ENCODE measurements around the gene TFF1. TPM values are rescaled to one million over a fixed set of nuclear protein-coding genes. Genes with fewer than 3 reads are reported as not detected.
A peak's percentile ranks its signal among the peaks of the same experiment; 100 is the strongest.
"Not testable (repeated sequence)": the region's sequence is repeated elsewhere in the genome, so short reads cannot be mapped to it uniquely, and the experiment has no call there.

TFF1 gene
- total RNA-seq, result not detected

DNA sequence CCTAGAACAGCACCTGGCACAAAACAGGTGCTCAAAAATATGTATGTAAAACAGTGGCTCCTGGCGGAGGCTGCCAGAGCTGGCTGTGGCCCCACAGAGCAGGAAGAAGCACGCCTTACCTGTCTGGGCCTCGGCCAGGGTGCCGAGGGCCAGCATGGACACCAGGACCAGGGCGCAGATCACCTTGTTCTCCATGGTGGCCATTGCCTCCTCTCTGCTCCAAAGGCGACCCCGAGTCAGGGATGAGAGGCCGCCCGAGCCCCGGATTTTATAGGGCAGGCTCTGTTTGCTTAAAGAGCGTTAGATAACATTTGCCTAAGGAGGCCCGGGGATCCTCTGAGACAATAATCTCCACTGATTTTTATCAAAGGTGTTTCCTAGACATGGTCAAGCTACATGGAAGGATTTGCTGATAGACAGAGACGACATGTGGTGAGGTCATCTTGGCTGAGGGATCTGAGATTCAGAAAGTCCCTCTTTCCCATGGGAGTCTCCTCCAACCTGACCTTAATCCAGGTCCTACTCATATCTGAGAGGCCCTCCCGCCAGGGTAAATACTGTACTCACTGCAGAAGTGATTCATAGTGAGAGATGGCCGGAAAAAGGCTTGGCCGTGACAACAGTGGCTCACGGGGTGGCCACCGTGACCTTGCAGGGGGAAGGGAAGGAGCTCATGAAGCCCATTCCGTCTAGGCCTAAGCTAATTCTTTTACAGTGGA is at the start of gene TFF1:
TSS of gene TFF1 (minus strand) at position 244 of the 719 bp plus-strand sequence. CDS start at position 204, 40 bp downstream.
- Mint-ChIP-seq H3K27ac (no peak within 1 kb of the TSS), H3K4me3 (no peak within 1 kb of the TSS), H3K4me1 (peaks cover 15% of the 10 kb centered on the region), H3K36me3 (peaks cover 10% of the 10 kb centered on the region), H3K9me3 (no peaks in the 10 kb centered on the region), H3K27me3 (no peaks in the 10 kb centered on the region)
- DNase-seq, result no peak

DNA sequence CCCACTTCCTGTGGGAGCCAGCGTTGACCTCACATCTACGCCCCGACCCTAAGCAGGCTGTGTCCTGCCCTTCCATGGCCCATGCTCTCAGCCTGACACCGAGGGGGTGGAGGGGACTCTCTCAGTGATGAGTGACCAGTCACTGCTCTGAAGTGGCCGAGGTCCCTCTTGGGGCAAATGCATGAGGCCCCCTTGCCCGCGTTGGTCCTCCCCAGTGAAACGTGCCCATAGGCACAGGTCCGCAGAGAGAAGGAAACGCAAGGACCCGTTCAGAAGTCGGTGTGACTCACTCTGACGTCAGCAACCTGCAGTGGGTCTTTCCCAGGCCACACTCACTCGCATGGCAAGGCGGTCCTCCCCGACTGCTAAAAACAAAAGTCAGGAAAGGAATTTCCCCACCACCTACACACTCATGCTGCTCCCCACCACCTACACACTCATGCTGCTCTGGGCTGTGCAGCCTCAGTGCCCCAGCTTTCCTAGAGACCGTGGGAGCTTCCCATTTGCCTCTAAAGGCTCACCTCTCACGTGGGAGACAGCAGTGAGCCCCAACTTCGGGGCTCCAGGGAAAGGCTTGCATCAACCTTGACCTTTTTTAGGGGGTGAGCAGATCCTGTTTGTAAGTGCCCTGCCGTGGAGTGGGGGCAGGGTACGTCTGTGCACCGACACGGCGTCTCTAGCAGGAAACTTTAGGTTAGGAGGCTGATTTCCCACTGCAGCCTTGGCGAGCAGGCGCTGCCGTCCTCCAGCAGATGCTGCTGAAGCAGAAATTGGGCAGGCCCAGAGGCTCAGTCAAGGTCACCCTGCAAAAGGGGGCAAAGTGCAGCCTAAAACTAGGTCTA is 48.8 kb upstream of the TFF1 start:
- DNase-seq, result peak; percentile 92
- H3K4me1 Mint-ChIP-seq, result peaks cover 64% of the 10 kb centered on the region
- H3K27me3 Mint-ChIP-seq, result no peaks in the 10 kb centered on the region
- H3K9me3 Mint-ChIP-seq, result peaks cover 10% of the 10 kb centered on the region
- H3K4me3 Mint-ChIP-seq, result peak overlapping the region; percentile 59
- H3K36me3 Mint-ChIP-seq, result peaks cover 65% of the 10 kb centered on the region
- H3K27ac Mint-ChIP-seq, result peak overlapping the region; percentile 99

DNA sequence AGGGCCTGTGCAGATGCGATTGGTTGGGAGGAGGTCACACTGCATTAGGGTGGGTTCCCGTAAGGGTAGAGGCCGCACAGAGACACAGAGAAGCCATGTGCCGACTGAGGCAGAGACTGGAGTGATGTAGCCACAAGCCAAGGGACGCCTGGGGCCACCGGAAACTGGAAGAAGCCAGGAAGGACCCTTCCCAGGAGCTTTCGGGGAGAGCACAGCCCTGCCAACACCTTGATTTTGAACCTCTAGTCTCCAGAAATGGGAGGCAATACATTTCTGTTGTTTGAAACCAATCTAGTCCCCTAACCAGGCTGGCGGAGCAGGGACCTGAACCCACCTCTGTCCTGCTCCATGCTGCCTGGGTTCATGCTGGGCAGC is 48.2 kb upstream of the TFF1 start:
- H3K4me1 Mint-ChIP-seq, result peaks cover 63% of the 10 kb centered on the region

DNA sequence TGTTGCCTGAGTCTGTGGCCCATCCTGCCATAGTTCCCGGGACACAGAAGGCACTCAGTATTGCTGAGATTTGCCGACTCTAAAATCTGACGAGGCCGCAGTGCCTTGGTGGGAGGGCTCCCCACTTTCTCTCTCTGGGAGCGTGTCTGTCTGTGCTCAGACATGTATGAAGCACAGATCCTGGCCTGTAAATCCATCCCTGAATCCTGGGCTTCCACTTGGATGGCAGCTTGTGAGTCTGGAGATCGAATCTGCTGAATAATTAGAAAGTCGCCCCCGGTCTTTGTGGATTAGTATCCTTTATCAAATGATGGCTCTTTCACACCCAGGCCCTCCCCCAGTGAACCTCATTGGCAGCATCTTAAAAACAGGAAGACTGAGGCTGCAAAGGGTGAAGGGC is 47.7 kb upstream of the TFF1 start:
- Mint-ChIP-seq H3K36me3 (peaks cover 65% of the 10 kb centered on the region), H3K27me3 (no peaks in the 10 kb centered on the region), H3K9me3 (peaks cover 3% of the 10 kb centered on the region), H3K4me1 (peaks cover 62% of the 10 kb centered on the region), H3K4me3 (peak overlapping the region; percentile 26), H3K27ac (peak overlapping the region; percentile 99)
- DNase-seq, result no peak

More for the DNA sequence above, 48.2 kb upstream of the TFF1 start:
- no peak for DNase-seq
- Mint-ChIP-seq H3K36me3 (peaks cover 65% of the 10 kb centered on the region), H3K9me3 (peaks cover 7% of the 10 kb centered on the region), H3K27ac (peak overlapping the region; percentile 99), H3K4me3 (peak overlapping the region; percentile 59), H3K27me3 (no peaks in the 10 kb centered on the region)

DNA sequence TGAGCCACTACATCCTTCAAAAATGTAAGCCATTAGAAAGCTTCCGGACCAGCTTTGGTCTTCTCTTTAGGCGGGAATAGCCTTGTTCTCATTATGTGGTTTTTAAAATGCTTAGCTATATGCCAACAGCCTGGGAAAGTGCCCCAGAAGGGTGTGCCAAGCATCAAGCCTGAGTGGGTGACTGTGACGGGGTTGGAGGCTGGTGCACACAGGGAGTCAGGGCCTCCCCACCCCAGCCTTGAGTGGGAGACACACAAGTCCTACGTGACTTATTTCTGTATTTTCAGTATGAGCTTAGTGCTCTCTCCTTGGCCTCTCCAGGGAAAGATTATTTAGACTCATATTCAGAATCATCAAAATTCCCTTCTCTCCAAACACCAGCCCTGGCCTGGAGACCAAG is 47.2 kb upstream of the TFF1 start:
- no peak overlapping the region for H3K4me3 Mint-ChIP-seq
- peak overlapping the region; percentile 99 for H3K27ac Mint-ChIP-seq
- no peaks in the 10 kb centered on the region for H3K27me3 Mint-ChIP-seq
- DNase-seq, result no peak
- H3K9me3 Mint-ChIP-seq, result peaks cover 3% of the 10 kb centered on the region
- peaks cover 59% of the 10 kb centered on the region for H3K4me1 Mint-ChIP-seq
- H3K36me3 Mint-ChIP-seq, result peaks cover 61% of the 10 kb centered on the region

DNA sequence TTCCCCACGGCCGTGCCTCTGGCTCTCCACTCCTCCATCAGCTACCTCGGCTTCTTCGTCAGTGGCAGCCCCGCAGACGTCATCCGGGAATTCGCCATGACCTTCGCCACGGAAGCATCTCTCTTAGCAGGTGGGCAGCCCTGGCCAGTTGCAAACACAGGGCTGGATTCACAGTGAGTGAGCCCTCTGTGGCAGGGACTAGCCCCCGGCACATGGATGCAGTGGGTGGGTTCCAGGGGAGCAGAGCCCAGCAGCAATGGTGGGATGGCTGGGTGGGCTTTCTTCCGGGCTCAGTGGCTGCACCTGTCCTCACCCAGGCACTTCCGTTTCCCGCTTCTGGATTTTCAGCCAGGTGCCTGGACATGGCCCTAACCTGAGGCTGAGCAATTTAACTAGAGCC is 46.8 kb upstream of the TFF1 start:
- Mint-ChIP-seq H3K4me3 (no peak overlapping the region), H3K27me3 (no peaks in the 10 kb centered on the region), H3K9me3 (peaks cover 3% of the 10 kb centered on the region), H3K27ac (peak overlapping the region; percentile 99), H3K4me1 (peaks cover 59% of the 10 kb centered on the region), H3K36me3 (peaks cover 59% of the 10 kb centered on the region)
- DNase-seq, result no peak

DNA sequence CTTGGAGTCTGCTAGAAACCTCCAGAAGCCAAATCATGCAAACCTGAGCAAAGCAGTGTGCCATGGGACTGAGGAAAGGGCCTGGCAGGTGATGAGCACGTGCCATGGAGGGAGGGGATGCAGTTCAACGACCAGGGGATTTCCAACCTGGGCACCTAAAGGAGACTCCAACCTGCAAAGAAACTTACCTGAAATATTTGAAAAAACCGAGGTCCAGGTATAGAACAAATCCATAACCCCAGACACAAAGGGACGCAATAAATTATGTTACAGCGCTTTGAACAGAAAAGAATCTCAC is 46.2 kb upstream of the TFF1 start:
- Mint-ChIP-seq H3K36me3 (peaks cover 59% of the 10 kb centered on the region), H3K4me1 (peaks cover 63% of the 10 kb centered on the region), H3K9me3 (peaks cover 2% of the 10 kb centered on the region), H3K27me3 (no peaks in the 10 kb centered on the region), H3K4me3 (no peak overlapping the region), H3K27ac (peak overlapping the region; percentile 47)
- no peak for DNase-seq

DNA sequence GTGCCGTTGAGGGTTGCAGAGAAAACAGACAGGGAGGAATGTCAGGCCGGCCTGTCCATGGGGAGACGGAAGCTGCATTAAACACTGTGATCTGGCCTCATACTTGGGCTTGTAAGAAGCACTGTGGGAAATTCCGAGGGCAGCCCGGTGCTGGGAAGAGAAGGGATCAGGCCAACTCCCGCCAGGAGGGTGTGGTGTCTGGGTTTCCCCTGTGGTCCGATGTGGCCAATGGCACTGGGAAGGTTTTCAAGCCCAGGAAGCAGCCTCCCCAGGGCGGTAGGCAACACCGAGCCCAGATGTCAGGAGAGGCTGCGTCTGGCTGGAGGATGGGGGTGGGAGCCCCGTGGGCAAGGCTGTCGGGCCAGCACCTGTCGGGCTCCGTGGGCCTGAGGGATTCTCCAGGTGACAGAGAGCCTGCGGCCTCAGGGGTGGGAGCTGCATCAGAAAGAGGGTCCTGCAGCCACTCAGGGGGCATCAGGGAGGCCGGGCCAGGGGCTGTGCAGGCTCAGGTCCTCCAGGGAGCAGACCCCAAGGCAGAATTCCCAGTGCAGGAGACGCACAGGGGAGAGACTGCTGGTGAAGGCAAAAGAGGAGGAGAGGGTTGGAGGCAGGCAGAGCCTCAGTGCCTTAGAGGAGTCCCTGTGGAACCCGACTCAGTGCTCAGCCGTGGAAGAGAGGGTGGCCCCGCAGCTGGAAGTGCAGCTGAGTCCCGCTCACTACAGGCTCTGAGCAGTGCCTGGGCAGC is 45.7 kb upstream of the TFF1 start:
- peak overlapping the region; percentile 47 for H3K27ac Mint-ChIP-seq
- H3K36me3 Mint-ChIP-seq, result peaks cover 60% of the 10 kb centered on the region
- DNase-seq, result no peak
- H3K27me3 Mint-ChIP-seq, result no peaks in the 10 kb centered on the region
- H3K4me1 Mint-ChIP-seq, result peaks cover 63% of the 10 kb centered on the region
- H3K4me3 Mint-ChIP-seq, result no peak overlapping the region
- H3K9me3 Mint-ChIP-seq, result no peaks in the 10 kb centered on the region

DNA sequence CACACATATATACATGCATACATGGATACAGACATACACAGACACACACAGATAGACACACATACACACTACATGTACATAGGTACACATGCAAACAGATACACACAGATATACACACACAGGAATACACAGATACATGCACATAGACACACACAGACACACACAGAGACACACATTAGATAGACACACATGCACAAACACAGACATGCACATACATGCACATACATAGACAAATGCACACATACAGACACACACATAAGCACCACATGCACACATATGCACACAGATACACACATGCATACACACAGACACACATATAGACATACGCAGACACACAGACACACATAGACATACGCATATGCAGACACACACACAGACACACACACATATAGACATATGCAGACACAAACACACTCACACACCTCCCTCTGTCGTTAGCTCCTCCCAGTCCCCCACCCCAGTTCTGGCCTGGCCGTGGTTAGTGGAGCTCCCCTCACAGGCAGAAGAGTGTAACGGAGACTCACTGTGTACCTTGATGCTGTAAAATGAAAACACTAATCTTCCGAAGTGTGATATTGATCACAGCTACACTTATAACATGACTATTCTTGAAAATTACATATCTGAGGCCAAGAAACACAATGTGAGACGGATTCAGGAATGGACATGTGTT is 45.0 kb upstream of the TFF1 start:
- H3K9me3 Mint-ChIP-seq, result no peaks in the 10 kb centered on the region
- H3K36me3 Mint-ChIP-seq, result peaks cover 60% of the 10 kb centered on the region
- H3K4me3 Mint-ChIP-seq, result no peak overlapping the region
- no peak overlapping the region for H3K27ac Mint-ChIP-seq
- H3K27me3 Mint-ChIP-seq, result no peaks in the 10 kb centered on the region
- DNase-seq, result peak; percentile 40
- peaks cover 65% of the 10 kb centered on the region for H3K4me1 Mint-ChIP-seq

DNA sequence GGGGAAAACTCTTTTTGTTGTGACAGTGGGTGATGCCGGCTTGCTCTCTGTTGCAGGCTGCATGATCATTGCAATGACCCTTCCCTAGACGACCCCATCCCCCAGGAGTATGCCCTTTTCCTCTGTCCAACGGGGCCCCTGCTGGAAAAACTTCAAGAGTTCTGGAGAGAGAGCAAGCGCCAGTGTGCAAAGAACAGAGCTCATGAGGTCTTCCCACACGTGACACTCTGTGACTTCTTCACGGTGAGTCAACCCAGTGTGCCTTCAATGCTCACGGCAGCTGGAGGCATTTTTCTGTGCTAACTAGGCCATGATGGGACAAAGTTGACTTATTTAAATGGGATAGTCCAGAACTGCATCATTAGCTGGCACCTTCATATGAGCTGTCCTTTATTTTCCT is 43.0 kb upstream of the TFF1 start:
- Mint-ChIP-seq H3K4me1 (peaks cover 47% of the 10 kb centered on the region), H3K9me3 (no peaks in the 10 kb centered on the region), H3K27me3 (no peaks in the 10 kb centered on the region), H3K36me3 (peaks cover 64% of the 10 kb centered on the region), H3K27ac (peak overlapping the region; percentile 70), H3K4me3 (no peak overlapping the region)
- DNase-seq, result no peak

DNA sequence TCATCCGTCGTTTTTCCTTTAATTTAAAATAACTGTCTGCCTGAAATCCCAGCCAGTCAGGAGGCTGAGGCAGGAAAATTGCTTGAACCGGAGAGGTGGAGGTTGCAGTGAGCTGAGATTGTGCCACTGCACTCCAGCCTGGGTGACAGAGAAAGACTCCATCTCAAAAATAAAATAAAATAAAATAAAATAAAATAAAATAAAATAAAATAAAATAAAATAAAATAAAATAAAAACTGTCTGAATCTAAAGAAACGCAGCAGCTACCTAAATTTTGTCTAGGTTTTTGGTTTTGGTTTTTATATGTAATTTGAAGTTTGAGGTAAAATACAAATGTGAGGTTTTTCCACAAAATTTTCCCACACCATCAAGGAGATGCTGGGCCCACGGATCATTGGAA is 42.4 kb upstream of the TFF1 start:
- not testable (repeated sequence) for H3K9me3 Mint-ChIP-seq, H3K27me3 Mint-ChIP-seq, DNase-seq
- Mint-ChIP-seq H3K4me1 (peaks cover 40% of the 10 kb centered on the region), H3K27ac (peak overlapping the region; percentile 57), H3K4me3 (peak overlapping the region; percentile 12), H3K36me3 (peaks cover 62% of the 10 kb centered on the region)

DNA sequence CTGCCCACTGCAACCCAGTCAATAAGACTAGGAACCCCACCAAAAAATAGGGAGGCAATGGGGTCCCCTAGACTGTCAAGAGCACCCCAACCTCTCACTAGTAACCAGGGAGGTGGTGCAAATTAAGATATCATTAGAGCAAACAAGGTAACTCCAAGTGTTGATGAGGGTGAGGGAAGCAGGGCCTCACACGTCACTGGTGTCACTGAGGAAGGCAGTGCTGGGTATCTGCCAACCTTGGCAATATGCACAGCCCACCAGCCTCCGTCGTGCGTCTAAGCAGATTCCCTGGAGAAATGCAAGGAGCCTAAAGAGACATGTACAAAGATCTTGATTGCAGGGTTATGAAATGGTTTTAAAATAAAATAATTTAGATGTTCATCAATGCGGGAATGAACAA is 41.1 kb upstream of the TFF1 start:
- H3K36me3 Mint-ChIP-seq, result peaks cover 62% of the 10 kb centered on the region
- DNase-seq, result no peak
- H3K9me3 Mint-ChIP-seq, result no peaks in the 10 kb centered on the region
- H3K27ac Mint-ChIP-seq, result peak overlapping the region; percentile 96
- no peaks in the 10 kb centered on the region for H3K27me3 Mint-ChIP-seq
- H3K4me1 Mint-ChIP-seq, result peaks cover 35% of the 10 kb centered on the region
- H3K4me3 Mint-ChIP-seq, result peak overlapping the region; percentile 92

DNA sequence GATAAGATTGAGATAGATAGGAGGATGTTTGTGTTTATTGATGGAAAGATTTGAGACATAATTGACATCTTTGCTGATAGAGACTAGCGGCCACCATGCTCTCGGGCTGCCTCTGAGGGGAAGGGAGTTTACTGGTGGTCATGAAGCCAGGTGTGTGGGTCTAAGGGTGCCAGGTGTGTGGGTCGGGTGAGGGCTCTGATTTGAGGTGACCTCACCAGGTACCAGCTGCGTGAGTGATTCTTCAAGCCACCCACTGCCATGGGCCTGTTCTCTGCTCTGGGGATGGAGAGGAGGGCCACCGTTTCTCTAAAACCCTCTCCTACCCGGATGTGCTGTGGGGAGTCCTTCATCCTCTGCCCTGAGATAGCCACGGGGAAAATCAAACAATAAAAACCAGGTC is 40.5 kb upstream of the TFF1 start:
- Mint-ChIP-seq H3K9me3 (peaks cover 2% of the 10 kb centered on the region), H3K4me1 (peaks cover 38% of the 10 kb centered on the region), H3K36me3 (peaks cover 66% of the 10 kb centered on the region)

DNA sequence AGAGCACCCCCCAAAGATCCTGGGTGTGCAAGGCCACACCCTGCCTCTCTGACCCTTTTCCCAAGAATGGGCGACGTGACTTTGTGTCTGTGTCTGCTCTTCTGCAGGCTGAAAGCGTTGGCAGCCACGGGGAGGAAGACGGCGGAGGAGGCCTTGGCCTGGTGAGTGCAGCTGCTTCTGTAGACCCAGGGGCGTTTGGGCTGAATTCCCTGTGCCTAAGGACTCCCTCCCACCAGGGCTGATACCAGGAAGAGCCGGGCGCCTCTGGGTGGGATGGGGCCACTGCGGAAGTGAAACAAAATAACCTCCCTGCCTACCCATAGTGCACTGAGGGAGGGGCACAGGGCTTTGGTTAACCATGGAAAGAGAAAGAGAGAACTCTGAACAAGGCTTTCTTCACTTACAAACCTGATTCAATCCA is 39.9 kb upstream of the TFF1 start:
- H3K27ac Mint-ChIP-seq, result peak overlapping the region; percentile 96
- H3K4me1 Mint-ChIP-seq, result peaks cover 45% of the 10 kb centered on the region
- peak; percentile 73 for DNase-seq
- H3K36me3 Mint-ChIP-seq, result peaks cover 72% of the 10 kb centered on the region
- H3K4me3 Mint-ChIP-seq, result peak overlapping the region; percentile 92
- H3K9me3 Mint-ChIP-seq, result peaks cover 7% of the 10 kb centered on the region
- H3K27me3 Mint-ChIP-seq, result no peaks in the 10 kb centered on the region

More for the DNA sequence above, 40.5 kb upstream of the TFF1 start:
- H3K27ac Mint-ChIP-seq, result peak overlapping the region; percentile 96
- no peaks in the 10 kb centered on the region for H3K27me3 Mint-ChIP-seq
- DNase-seq, result no peak
- H3K4me3 Mint-ChIP-seq, result peak overlapping the region; percentile 92
